Neural progenitor cell (in vitro differentiated cells): ENCODE measurements around the gene CLIC4.

ENCODE experiments used
- EZH2 ChIP-seq: fragments of 200-600 bp; sonication (generic); IDR thresholded peaks from 2 replicates; pipeline ENCODE4 v1.6.1; 2017; ENCODE audit warnings: antibody characterized with exemption, mild to moderate bottlenecking, moderate library complexity
- TF ChIP-seq, protein P1 (sequence below): fragments of 200-600 bp; sonication (generic); IDR thresholded peaks from 2 replicates; pipeline ENCODE4 v1.5.1; 2017; ENCODE audit warnings: antibody characterized with exemption, mild to moderate bottlenecking

DNA sequence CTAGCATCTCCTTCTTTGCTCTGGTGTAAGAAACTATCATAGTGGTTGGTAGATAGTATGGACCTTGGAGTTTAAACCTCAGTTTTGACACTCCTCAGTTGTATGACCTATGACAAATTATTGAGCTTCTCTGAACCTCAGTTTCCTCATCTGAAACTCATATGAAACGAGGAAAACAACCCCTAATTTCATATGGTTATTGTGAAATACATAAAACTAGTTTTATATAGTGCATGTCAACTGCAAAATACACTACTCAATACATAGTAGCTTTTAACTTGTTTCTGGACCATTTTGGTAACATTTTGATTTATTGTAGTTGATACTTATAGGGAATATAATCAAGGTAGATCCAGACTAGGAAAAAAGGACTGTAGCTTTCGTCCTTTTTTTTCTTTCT is 32.9 kb downstream of the CLIC4 start:
- TF ChIP-seq, protein P1, sequence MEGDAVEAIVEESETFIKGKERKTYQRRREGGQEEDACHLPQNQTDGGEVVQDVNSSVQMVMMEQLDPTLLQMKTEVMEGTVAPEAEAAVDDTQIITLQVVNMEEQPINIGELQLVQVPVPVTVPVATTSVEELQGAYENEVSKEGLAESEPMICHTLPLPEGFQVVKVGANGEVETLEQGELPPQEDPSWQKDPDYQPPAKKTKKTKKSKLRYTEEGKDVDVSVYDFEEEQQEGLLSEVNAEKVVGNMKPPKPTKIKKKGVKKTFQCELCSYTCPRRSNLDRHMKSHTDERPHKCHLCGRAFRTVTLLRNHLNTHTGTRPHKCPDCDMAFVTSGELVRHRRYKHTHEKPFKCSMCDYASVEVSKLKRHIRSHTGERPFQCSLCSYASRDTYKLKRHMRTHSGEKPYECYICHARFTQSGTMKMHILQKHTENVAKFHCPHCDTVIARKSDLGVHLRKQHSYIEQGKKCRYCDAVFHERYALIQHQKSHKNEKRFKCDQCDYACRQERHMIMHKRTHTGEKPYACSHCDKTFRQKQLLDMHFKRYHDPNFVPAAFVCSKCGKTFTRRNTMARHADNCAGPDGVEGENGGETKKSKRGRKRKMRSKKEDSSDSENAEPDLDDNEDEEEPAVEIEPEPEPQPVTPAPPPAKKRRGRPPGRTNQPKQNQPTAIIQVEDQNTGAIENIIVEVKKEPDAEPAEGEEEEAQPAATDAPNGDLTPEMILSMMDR, result no peak
- TF ChIP-seq EZH2, result no peak
